GM12874 (cell line): ENCODE data around the gene MRTFB.

Experiments
- TF ChIP-seq, protein P1 (sequence below): IDR thresholded peaks from 2 replicates; pipeline ENCODE4 v1.5.1; 2011; ENCODE audit warnings: low read depth, mild to moderate bottlenecking, control low read depth, low read length, moderate library complexity; ENCODE audit not compliant: insufficient read depth

MRTFB gene

DNA sequence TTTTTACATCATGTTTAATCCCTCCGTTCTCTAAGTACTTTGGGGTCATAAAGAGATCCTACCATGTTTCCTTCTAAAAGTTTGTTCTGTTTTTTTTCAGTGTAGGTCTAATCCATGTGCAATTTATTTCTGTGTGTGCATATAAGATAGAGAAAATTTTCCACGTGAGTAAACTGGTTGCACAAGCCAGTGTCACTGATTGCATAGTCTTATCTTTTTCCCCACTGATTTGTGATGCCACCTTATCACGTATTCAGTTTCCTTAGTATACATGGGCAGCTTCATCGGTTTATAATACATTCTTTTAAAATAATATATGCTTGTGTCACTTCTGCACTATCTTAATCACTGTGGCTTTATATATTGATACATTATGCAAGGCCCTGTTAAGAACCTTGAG, 49.2 kb downstream of the MRTFB start:
- TF ChIP-seq, protein P1, sequence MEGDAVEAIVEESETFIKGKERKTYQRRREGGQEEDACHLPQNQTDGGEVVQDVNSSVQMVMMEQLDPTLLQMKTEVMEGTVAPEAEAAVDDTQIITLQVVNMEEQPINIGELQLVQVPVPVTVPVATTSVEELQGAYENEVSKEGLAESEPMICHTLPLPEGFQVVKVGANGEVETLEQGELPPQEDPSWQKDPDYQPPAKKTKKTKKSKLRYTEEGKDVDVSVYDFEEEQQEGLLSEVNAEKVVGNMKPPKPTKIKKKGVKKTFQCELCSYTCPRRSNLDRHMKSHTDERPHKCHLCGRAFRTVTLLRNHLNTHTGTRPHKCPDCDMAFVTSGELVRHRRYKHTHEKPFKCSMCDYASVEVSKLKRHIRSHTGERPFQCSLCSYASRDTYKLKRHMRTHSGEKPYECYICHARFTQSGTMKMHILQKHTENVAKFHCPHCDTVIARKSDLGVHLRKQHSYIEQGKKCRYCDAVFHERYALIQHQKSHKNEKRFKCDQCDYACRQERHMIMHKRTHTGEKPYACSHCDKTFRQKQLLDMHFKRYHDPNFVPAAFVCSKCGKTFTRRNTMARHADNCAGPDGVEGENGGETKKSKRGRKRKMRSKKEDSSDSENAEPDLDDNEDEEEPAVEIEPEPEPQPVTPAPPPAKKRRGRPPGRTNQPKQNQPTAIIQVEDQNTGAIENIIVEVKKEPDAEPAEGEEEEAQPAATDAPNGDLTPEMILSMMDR: no peak

DNA sequence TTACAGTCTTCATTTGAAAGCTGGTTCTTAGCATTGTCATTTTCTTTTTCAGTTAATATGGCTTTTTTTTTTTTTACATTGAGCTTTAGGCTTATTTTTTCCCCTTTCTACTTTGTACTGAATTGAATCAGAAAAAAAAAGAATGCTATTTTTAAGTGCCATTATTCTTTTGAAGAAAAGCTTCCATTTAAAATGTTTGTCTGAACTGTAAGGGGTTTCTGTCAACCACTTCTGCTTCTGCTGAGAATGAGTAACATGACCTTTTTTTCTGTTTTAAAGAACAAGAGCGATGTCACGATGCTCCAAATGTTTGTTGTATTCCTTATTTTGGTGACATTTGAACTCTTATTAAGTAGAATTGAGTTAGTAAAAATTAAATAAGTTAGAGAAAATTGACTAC, 50.0 kb downstream of the MRTFB start:
- TF ChIP-seq, protein P1: no peak

DNA sequence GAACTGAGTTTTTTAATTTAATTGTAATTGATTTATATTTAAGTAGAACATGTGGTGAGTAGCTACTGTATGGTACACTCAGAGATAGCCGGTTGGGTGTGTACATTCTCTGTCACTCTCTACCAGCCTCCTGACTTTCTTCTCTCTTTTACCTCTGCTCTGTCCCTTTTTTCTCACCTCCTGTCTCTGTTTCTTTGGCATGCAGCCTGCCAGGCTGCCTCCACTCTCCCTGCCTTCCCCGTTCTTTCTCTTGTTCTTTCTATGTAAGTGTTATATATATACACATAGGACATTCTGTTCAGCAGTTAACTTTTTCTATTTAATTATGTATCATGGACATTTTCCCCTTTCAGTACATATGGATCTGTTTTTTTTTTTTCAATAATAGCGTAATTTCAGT, 50.8 kb downstream of the MRTFB start:
- TF ChIP-seq, protein P1: no peak

DNA sequence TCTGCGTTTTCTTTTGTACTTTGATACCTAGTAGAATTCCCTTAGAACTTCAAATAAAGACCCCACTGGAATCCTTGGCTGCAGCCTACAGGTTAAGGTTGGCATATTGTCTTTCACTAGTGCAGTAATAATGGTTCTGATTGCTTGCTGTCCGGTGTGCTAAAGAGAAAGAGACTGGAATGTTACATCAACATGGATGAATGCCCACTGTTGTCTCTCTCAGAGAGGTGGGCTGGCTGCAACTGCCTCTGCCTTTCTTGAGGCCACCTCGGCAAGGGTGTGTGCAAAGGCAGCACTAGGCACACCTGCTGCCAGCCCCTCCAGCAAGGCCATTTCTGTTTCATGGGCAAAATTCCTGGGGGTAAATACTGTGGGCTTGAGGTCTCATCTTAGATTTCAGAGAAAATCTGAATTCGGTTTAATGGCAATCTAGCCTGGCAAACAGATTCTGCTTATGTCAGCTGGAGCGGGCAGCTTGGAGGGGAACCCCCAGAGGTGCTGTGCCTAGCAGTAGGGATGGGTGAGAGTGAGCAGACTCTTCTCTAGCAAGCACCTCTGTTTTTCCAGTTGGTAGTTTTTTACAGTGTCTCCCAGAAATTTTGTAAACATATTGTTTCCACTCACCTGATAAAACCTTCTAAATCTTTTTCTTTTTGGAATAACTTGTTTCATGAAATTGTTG, 54.0 kb downstream of the MRTFB start:
- TF ChIP-seq, protein P1: no peak

DNA sequence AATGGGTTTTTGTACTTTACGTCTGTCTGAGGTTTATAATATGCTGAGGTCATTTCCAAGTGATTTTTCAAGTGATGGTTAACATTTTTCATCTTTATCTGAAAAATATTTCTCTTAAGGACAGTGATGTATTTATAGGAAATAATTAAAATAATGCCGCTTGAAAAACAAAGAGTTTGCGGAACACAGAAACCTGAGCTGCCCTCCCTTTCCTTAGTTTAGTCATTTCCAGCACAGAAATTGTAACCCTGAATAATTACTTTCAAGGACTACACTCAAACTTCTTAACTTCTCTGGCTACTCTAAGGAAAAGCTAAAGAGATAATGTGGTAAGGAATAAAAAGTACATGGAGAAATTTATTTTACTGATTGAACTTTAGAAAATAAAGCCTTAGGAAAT, 54.6 kb downstream of the MRTFB start:
- TF ChIP-seq, protein P1: no peak

DNA sequence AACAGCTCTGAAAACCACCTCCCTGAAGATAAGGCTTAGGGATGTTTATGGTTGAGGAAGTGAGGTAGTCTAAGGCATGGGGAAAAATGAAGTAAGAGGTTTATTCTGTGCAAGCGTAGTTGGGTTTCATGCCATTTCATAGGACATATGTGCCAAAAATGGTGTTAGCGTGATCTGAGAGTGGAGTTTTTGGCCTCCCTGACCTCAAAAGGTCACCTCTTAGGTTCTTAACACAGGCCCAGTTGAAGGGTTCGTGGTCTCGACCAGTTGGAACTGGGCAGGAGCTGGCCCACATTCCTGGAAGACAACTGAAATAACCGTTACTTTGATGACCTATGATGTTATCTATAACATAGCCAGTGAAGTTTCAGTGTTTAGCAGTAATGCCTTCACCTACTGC, 57.0 kb downstream of the MRTFB start:
- TF ChIP-seq, protein P1: no peak

DNA sequence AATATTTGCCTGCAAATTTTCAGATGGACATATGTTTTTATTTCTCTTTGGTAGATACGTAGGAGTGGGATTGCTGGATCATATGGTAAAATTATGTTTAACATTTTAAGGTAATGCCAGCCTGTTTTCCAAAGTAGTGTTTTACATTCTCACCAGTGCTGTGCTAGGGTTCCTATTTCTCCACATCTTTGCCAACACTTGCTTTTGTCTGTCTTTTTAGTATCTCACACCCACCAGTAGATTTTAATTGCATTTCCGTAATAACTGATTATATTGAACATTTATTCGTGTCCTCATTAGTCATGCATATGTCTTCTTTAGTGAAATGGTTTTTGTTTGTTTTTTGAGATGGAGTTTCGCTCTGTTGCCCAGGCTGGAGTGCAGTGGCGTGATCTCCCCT, 58.4 kb downstream of the MRTFB start:
- TF ChIP-seq, protein P1: no peak
